ENCODE results near the gene PIGV.

Gene PIGV

DNA sequence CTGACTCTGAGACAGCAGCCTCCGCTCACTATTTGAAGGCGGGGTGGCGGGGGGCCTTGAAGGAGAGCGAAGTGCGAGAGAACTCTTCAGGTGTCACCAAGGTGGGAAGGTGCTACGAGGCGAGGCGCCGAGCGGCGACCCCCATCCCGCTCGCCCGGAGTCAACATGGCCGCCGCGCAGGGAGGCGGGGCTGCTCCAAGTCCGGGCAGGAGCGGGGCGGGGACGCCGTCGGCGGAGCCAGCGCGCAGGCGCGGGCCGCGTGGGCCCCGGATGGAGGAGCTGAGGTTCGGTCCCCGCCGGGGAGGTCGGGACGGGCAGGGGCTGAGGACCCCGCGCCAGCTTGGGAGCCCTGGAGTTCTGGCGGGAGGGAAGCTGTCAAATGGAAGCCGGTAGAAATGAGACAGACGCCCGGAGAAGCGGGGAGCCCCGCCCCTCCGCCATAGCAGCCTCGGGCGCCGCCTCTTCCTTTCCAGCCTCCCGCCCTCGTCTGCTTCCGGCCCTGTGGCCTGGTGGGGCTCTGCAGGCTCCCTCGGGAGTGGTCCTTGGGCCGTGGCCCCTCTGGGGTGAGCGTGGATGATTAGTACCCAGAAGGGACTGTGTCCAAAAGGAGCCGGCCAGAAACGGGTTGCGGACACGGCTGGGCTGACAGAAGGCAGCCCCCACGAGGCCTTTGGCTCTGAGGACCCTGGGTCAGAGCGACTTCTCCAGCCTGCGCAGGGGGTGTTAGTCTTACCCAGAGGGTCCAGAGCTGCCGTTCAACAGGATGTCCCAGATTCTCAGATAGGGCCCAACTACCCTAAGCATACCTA is at the start of gene PIGV:
TSS of gene PIGV (plus strand) at position 245 of the 809 bp plus-strand sequence. CDS start 2,866 bp downstream, outside the sequence.
- DNase-seq, result peak; percentile 94

DNA sequence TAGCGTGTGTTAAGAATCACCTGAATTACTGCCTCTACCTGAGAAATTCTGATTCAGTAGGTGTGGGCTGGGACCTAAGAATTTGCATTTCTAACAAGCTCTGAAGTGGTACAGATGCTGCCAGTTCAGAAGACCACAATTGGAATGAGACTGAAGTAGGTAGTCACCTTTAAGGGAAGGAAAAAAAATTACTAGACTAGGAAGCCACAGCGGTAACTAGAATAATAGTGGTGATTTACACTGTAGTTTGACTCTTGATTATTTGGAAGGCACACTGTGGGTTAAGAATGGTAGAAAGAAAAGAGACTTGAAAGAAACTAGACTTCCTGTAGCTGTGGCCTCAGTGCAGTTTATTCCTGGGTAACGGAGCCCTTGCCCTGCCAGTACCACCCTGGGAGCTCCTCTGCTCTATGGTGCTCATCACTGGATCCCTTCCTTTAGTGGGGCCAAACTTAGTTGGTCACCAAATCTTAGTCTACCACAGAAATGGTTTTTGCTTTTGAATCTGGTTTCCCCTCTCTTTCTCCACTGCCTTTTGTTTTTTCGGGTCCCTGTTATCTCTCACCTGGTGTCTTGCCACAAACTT is 48.3 kb upstream of the PIGV start:
- DNase-seq, result no peak

DNA sequence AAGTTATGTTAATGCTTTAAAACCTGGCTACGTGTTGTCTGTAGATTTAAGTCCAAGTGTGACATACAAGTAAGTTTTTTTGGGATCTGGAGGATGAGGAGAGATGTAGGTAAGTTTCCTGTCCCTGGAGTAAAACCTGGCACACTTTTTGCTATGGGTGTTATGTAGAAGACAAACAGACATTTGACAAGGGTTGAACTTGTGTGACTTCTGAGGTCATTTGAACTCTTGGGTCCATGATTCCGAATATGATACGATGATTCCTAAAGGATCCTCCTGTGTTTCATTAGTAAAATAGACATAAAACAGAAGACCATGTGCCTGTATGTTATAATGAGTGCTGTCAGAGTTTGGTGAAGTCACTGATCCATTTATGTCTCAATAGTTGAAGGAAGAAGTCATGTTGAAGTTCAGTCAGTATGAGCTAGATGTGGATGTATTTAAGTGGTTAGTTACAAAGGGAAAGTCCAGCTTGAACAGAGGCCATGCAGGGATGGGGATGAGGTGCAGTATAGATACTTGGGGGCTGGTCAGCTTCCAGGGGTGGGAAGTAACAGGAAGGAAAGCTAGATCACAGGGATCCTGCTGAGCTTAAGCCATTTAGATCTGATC is 47.6 kb upstream of the PIGV start:
- DNase-seq, result no peak

DNA sequence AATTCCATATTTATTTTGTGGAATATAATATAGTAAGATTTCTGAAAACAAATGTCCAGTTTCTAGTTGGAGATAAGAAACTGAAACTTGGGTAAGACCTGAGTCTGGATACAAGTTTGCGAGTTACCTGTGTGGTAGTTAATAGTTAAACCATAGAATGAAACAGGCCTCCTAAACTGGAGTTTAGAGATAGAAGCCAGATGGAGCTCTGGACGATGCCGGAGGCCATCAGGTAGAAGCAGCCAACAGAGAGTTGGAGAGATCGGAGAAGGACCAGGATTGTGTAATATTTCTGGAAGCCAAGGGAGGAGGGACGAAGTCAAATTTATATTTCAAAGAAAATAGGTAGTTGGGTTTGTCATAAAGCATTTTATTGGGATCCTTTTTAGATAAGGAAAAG is 46.8 kb upstream of the PIGV start:
- no peak for DNase-seq

DNA sequence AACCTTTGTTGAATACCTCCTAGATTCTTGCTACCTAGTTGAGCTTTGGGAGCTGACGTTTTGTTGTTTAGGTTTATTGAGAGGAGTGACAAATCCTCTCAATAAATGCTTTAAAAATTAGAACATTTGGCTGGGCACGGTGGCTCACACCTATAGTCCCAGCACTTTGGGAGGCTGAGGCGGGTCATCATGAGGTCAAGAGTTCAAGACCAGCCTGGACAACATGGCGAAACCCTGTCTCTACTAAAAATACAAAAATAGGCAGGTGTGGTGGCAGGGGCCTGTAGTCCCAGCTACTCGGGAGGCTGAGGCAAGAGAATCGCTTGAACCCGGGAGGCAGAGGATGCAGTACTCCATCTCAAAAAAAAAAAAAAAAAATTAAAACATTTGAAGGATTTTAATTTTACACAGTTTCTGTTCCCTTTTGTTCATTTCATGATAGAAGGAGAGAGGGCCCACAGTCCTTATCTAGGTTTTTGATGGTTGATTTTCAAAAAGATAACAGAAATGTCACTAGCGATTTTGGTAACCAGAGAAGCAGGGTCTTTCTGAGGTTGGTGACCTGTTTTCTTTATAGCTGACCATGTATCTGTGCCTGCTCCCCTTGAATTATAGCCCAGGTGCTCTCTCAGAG is 44.2 kb upstream of the PIGV start:
- no peak for DNase-seq

DNA sequence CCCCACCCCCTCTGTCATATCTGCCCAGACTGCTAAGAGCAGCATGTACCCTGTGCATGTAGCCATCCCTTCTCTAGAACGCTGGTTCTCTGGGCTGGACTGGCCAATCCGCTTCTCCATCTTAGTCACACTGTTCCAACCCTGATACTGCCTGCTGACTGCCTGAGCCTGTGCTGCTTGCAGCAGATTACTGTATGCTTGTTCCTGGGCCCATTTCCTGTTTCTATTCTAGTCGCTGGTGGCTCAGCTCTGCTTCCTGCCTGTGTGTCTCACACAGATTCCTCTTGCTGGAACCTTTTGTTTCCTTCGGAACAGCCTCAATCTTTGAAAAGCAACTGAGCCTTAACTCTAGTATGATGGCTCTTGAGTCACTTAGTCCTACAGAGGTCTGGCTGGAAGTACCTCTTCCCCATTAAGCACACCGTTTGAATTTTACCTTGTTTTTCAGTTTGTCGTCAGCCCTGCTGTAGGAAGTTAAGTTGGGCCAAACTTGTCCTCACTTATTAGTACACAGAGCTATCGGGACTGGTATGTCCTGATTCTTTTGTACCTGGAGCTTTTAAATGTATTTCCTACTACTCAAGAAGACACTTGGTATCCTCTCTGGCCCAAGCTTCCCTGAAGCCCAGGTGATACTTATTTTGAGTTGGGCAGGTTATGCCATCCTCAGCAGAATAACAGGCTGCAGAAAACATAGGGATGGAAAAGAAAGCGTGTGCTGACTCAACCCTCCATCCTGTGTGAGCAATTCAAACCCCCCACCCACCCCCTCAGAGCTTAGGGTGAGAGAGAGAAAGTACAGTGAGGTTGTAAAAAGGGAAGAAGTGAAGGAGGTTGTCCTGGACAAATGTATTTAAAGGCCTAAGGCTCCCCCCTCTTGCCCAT is 43.4 kb upstream of the PIGV start:
- DNase-seq, result no peak

DNA sequence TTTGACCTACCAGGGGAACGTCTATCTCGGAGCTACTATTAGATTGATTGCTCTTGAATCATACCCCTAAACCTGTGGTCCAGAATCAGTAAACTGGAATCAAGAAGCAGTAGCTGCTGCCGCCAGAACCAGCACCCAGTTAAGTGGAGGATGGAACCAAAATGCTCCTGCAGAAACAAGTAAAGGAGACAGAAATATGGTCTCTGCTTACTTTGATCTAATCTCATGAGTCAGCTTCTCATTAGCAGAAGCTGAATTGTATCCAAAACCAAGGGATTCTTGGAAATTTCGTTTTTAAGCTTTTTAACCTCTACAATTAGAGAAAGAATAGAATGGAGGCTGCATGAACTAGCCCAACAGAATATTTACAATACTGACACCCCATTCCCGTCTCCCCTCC is 42.6 kb upstream of the PIGV start:
- no peak for DNase-seq

- no peak for DNase-seq
Measured at GRCh38 chr1:26747048-26747447, 40.7 kb upstream of the PIGV start.

DNA sequence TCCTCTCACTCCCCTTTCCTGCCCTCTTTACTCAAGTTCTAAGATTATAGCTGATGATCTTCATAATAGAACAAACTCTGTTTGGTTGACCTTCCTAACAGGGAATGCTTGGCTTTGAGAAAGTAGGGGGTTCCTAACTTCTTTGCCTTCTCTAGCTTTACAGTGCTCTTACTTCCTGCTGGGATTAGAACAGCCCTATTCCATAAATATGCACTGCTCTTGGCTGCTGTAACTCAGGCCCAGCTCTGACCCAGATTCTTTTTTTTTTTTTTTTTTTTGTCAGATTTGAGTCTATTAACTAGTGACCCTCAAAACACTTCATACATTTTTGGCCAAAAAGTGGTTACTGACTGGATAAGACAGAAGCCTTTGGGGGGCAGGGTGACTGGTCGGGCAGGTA is 39.4 kb upstream of the PIGV start:
- no peak for DNase-seq

DNA sequence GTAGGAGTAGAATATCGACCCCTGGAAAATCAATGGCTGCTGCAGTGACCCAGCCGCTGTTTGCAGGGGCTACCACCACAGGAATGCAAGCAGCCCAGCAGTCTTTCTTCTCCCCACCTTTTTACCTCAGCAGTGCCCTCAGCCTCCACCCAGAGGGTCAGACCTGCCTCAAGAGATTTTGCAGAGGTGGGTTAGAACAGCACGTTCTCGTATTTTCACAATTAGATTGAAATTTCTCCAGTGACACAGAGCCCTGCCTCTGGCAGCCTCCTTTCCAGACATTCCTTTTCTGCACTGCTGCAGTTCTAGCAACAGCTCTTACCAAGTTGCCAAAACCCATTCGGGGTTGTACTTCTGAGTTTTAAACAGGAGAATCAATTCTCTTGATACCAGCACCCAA is 38.3 kb upstream of the PIGV start:
- DNase-seq, result no peak

GRCh38 chr1:26750428-26750827 is 37.3 kb upstream of the PIGV start:
- DNase-seq, result no peak

DNA sequence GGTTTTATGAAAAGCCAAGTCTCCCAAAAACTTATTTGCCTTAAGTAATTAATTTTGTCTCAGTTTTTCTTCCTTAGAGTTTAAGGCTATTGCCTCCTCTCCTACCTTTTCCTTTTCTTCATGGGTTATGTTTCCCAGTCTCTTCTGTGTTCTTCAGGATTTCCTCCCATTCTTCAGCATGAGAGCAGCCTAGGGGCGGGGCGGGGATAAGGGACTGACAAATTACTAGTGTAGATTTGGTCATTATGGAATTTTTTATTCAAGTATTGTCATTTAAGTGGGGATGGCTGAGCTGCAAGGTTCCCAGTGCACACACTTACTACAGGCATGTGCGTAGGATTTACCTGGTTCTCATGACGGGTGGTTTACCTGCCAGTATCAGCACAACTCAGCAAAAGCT is 35.2 kb upstream of the PIGV start:
- no peak for DNase-seq

- DNase-seq, result no peak
Measured at GRCh38 chr1:26754086-26754874, 33.5 kb upstream of the PIGV start.

DNA sequence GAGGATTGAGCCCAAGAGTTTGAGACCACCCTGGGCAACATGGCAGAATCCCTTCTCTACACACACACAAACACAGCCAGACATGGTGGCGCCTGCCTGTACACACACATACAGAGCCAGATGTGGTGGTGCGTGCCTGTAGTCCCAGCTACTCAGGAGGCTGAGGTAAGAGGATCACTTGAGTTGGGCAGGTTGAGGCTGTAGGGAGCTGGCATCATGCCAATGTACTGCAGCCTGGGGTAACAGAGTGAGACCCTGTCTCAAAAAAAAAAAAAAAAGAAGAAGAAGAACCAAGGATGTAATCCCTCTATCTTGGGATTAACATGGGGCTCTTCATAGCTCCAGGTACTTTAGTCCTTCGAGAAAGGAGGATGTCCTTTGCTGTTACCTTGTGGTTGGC is 29.4 kb upstream of the PIGV start:
- no peak for DNase-seq

DNA sequence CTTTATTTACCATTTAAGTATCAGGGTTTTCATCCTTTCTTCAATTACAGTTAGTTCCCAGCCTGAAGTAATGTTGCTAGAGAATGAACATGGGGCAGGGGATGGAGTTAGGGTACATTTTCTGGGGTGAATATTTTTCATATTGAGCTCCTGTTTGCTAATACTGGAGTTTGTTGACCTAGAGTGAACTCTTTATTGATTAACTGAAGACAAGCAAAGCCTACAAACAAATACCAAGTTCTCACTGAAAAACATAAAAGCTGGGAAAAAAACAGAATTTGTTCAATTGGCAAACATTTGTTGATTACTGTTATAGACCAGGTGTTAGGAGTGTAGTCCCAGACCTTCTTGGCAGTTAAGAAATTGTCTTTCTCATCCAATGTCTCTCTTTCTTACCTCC is 28.2 kb upstream of the PIGV start:
- DNase-seq, result no peak

DNA sequence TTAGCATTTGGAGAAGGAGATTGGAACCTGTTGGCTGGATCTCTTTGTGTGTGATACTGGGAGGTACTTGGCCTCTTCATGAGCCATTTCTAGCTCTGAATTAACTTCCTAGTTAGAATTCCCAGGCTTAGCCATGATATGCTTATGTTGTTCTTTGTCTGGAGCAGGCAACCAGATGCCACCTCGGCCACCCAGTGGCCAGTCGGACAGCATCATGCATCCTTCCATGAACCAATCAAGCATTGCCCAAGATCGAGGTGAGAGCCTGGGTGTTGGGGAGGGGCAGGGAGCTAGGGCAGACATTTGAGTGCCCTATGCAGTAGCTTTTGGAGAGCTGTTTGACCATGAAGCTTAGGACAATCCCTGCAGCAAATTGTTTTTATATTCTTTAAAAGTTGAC is 26.5 kb upstream of the PIGV start:
- no peak for DNase-seq

- no peak for DNase-seq
Measured at GRCh38 chr1:26767714-26768113, 20.0 kb upstream of the PIGV start.

- DNase-seq, result no peak
Measured at GRCh38 chr1:26768755-26769154, 19.0 kb upstream of the PIGV start.

GRCh38 chr1:26771285-26771642 is 16.5 kb upstream of the PIGV start:
- DNase-seq, result peak; percentile 82

DNA sequence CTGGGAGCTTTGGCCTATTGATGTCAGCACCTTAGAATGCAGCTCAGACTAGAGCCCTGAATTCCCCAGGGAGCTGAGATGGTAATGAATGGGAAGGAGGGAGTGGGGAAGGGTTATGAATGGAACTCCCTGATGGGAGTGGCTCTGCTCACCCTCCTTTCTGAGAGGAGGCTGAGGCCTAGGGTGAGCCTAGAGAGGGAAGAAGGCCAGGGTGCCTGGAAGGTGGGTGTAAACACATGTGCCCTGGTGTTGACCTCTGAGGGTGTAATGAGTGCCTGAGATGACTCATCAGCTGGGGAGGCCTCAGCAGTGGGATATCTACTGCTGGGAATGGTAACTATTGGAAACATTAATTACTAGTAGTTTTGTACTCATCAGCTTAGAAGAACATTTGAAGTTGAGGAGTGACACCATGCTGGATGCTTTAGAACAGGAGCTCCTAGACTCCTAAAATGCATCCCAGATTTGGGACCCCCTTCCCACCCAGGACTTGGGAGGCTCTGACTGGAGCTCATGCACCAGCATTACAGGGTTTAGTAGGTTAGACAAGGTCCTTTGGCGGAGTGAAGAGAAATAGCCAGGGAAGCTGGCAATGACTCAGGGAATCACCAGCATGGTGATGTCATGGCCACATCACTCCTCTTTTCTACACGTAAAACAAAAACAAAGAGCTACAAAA is 16.0 kb upstream of the PIGV start:
- no peak for DNase-seq

DNA sequence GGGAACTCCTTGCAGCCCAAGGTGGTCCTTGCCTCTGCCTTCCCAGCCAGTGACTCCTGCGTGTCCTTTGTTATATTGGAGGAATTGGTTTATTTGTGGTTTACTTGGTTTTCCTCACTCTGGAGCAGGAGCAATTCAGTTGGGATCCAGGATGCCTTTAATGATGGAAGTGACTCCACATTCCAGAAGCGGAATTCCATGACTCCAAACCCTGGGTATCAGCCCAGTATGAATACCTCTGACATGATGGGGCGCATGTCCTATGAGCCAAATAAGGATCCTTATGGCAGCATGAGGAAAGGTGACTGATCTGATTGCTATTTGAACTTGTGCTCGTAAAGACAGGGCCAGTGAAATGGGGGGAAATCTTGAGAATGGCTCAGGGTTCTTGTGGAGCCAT is 15.1 kb upstream of the PIGV start:
- no peak for DNase-seq

GRCh38 chr1:26774462-26774861 is 13.3 kb upstream of the PIGV start:
- DNase-seq, result no peak

All from DMS79 treated with DMSO at 0.1 percent for 48 hours (cell line).